ENCODE data around the gene OR52E6.
A peak's percentile ranks its signal among the peaks of the same experiment; 100 is the strongest.

Gene OR52E6

GRCh38 chr11:5818245-5818886 lies 23.3 kb downstream of the OR52E6 start:
- no peaks in the 10 kb centered on the region for H3K4me1 ChIP-seq
- no peak overlapping the region for H2AFZ ChIP-seq
- H3K27ac ChIP-seq, result no peak overlapping the region
- no peaks in the 10 kb centered on the region for H3K79me2 ChIP-seq
- no peaks in the 10 kb centered on the region for H3K27me3 ChIP-seq (ENCODE audit: control insufficient read depth, insufficient read depth, low read length)
- H3K9me3 ChIP-seq (ENCODE audit: control insufficient read depth, low read length), result no peaks in the 10 kb centered on the region
- TF ChIP-seq, protein P1, sequence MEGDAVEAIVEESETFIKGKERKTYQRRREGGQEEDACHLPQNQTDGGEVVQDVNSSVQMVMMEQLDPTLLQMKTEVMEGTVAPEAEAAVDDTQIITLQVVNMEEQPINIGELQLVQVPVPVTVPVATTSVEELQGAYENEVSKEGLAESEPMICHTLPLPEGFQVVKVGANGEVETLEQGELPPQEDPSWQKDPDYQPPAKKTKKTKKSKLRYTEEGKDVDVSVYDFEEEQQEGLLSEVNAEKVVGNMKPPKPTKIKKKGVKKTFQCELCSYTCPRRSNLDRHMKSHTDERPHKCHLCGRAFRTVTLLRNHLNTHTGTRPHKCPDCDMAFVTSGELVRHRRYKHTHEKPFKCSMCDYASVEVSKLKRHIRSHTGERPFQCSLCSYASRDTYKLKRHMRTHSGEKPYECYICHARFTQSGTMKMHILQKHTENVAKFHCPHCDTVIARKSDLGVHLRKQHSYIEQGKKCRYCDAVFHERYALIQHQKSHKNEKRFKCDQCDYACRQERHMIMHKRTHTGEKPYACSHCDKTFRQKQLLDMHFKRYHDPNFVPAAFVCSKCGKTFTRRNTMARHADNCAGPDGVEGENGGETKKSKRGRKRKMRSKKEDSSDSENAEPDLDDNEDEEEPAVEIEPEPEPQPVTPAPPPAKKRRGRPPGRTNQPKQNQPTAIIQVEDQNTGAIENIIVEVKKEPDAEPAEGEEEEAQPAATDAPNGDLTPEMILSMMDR (IDR thresholded peaks at IDR 0.05), result no peak
- no peaks in the 10 kb centered on the region for H3K36me3 ChIP-seq (ENCODE audit: control insufficient read depth, insufficient read depth, low read length)
- H3K9ac ChIP-seq, result no peak overlapping the region
- no peak overlapping the region for H3K4me2 ChIP-seq (ENCODE audit: low read length)
- H3K4me3 ChIP-seq (ENCODE audit: low read depth, low read length), result no peak overlapping the region

- H3K4me2 ChIP-seq (ENCODE audit: low read length), result no peak overlapping the region
- H3K4me3 ChIP-seq (ENCODE audit: low read depth, low read length), result no peak overlapping the region
- H3K36me3 ChIP-seq (ENCODE audit: control insufficient read depth, insufficient read depth, low read length), result no peaks in the 10 kb centered on the region
- H3K27ac ChIP-seq, result no peak overlapping the region
- H3K9me3 ChIP-seq (ENCODE audit: control insufficient read depth, low read length), result no peaks in the 10 kb centered on the region
- no peaks in the 10 kb centered on the region for H3K79me2 ChIP-seq
- no peaks in the 10 kb centered on the region for H3K4me1 ChIP-seq
- H3K9ac ChIP-seq, result no peak overlapping the region
- no peaks in the 10 kb centered on the region for H3K27me3 ChIP-seq (ENCODE audit: control insufficient read depth, insufficient read depth, low read length)
- no peak overlapping the region for H2AFZ ChIP-seq
- TF ChIP-seq, protein P1 (IDR thresholded peaks at IDR 0.05), result no peak
Observed at GRCh38 chr11:5815534-5815933, 26.2 kb downstream of the OR52E6 start.

GRCh38 chr11:5809905-5810795 lies 31.5 kb downstream of the OR52E6 start:
- Histone ChIP-seq H3K79me2 (no peaks in the 10 kb centered on the region), H3K27me3 (ENCODE audit: control insufficient read depth, insufficient read depth, low read length) (no peaks in the 10 kb centered on the region), H3K4me3 (ENCODE audit: low read depth, low read length) (no peak overlapping the region), H3K4me2 (ENCODE audit: low read length) (no peak overlapping the region), H2AFZ (no peak overlapping the region), H3K36me3 (ENCODE audit: control insufficient read depth, insufficient read depth, low read length) (no peaks in the 10 kb centered on the region), H3K9ac (no peak overlapping the region), H3K27ac (no peak overlapping the region), H3K9me3 (ENCODE audit: control insufficient read depth, low read length) (no peaks in the 10 kb centered on the region), H3K4me1 (no peaks in the 10 kb centered on the region)
- TF ChIP-seq, protein P1 (IDR thresholded peaks at IDR 0.05), result no peak

DNA sequence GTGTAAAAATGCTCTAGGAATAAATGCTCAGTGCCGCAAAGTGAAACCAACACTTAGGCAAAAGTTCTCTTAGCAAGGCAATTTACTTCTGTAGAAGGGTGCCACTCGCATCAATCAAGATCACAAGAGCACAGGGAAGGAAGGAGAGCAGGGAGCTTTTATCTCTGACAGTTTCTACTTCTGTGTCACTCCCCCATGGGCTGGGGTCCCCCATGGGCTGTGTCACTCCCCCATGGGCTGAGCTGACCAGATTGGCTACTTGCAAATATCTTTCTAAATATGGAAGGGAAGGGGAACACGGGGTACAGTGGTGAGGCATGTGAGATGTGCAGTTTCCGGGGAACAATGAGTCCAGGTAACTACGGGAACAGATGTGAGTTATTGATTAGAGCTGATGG lies 32.6 kb downstream of the OR52E6 start:
- no peaks in the 10 kb centered on the region for H3K79me2 ChIP-seq
- peak overlapping the region; percentile 33 for H3K4me3 ChIP-seq (ENCODE audit: low read depth, low read length)
- no peaks in the 10 kb centered on the region for H3K4me1 ChIP-seq
- H3K27ac ChIP-seq, result no peak overlapping the region
- H3K4me2 ChIP-seq (ENCODE audit: low read length), result peak overlapping the region; percentile 72
- TF ChIP-seq, protein P1 (IDR thresholded peaks at IDR 0.05), result no peak
- no peaks in the 10 kb centered on the region for H3K9me3 ChIP-seq (ENCODE audit: control insufficient read depth, low read length)
- H3K36me3 ChIP-seq (ENCODE audit: control insufficient read depth, insufficient read depth, low read length), result no peaks in the 10 kb centered on the region
- no peak overlapping the region for H3K9ac ChIP-seq
- peak overlapping the region; percentile 46 for H2AFZ ChIP-seq
- no peaks in the 10 kb centered on the region for H3K27me3 ChIP-seq (ENCODE audit: control insufficient read depth, insufficient read depth, low read length)

Measured in parathyroid adenoma (tissue), 2 donors.